IMR-90 (cell line): ENCODE data around the gene ZNF71. TPM values are rescaled to one million over a fixed set of nuclear protein-coding genes. Genes with fewer than 3 reads are reported as not detected.

Experiments used
- ATAC-seq: fragments of 200-7000 bp; cut with Tn5 transposase; 2 replicates; pipeline ENCODE4 v1.9.1; 2020; ENCODE audit warnings: low read depth, mild to moderate bottlenecking, moderate library complexity
- BruUV-seq: library from RNA; stranded (reverse); fragments of 400-500 nt; replicated peaks from 2 replicates; lab custom pipeline; 2021; lab: Mats Ljungman, UMichigan
- CTCF ChIA-PET: fragments of 300-600 bp; formaldehyde crosslinking; extraction: SDS; loops from one replicate; lab custom pipeline; 2021; ENCODE audit warnings: antibody characterized with exemption; lab: Yijun Ruan, JAX
- POLR2A ChIA-PET: fragments of 300-600 bp; sonication (Branson Sonifier 250); formaldehyde crosslinking; loops from one replicate; lab custom pipeline; 2022; ENCODE audit warnings: antibody characterized with exemption; ENCODE audit not compliant: unreplicated experiment; lab: Charles Lee
- DNase-seq: peaks from one replicate; pipeline ENCODE4 v3.0.0; 2013
- H2AFZ ChIP-seq: replicated peaks from 2 replicates; pipeline ENCODE3; 2013; ENCODE audit warnings: low read length, mild to moderate bottlenecking; ENCODE audit not compliant: poor library complexity
- H2AK5ac ChIP-seq: 2 replicates; pipeline ENCODE4 v1.6.1; 2013; ENCODE audit warnings: low read depth, low read length, inconsistent platforms
- H2AK9ac ChIP-seq: replicated peaks from 2 replicates; pipeline ENCODE3; 2013; ENCODE audit warnings: mild to moderate bottlenecking, low read depth, low read length, moderate library complexity; ENCODE audit not compliant: poor library complexity
- H2BK120ac ChIP-seq: 2 replicates; pipeline ENCODE4 v1.6.1; 2013; ENCODE audit warnings: low read depth, low read length, inconsistent platforms
- H2BK15ac ChIP-seq: 3 replicates; pipeline ENCODE4 v1.6.1; 2013; ENCODE audit warnings: low read depth, low read length, inconsistent platforms
- H2BK20ac ChIP-seq: 2 replicates; pipeline ENCODE4 v1.6.1; 2013; ENCODE audit warnings: low read depth, mild to moderate bottlenecking, inconsistent platforms, low read length, moderate library complexity
- H2BK5ac ChIP-seq: 2 replicates; pipeline ENCODE4 v1.6.1; 2013; ENCODE audit warnings: mild to moderate bottlenecking, low read depth, low read length, inconsistent platforms; ENCODE audit not compliant: poor library complexity, severe bottlenecking
- H3K14ac ChIP-seq: replicated peaks from 2 replicates; pipeline ENCODE4 v1.6.1; 2013; ENCODE audit warnings: low read depth, low read length, inconsistent platforms
- H3K18ac ChIP-seq: 2 replicates; pipeline ENCODE4 v1.6.1; 2013; ENCODE audit warnings: low read depth, low read length, control low read depth
- H3K23ac ChIP-seq: 2 replicates; pipeline ENCODE4 v1.6.1; 2013; ENCODE audit warnings: low read depth, low read length, inconsistent platforms
- H3K27ac ChIP-seq: 2 replicates; pipeline ENCODE4 v1.5.1; 2013; ENCODE audit warnings: mild to moderate bottlenecking, control low read depth, low read length; ENCODE audit not compliant: insufficient read depth
- H3K27me3 ChIP-seq: 2 replicates; pipeline ENCODE4 v1.6.1; 2013; ENCODE audit warnings: low read length; ENCODE audit not compliant: control insufficient read depth, insufficient read depth
- H3K36me3 ChIP-seq: 2 replicates; pipeline ENCODE4 v1.6.1; 2013; ENCODE audit warnings: low read length, mixed read lengths; ENCODE audit not compliant: control insufficient read depth, insufficient read depth
- H3K4ac ChIP-seq: 2 replicates; pipeline ENCODE4 v1.6.1; 2013; ENCODE audit warnings: low read depth, low read length, inconsistent platforms
- H3K4me1 ChIP-seq: 2 replicates; pipeline ENCODE4 v1.6.1; 2013; ENCODE audit warnings: low read length, mixed read lengths; ENCODE audit not compliant: control insufficient read depth, insufficient read depth
- H3K4me2 ChIP-seq: 2 replicates; pipeline ENCODE4 v1.6.1; 2013; ENCODE audit warnings: low read depth, mild to moderate bottlenecking, control low read depth, low read length, moderate library complexity
- H3K4me3 ChIP-seq: 2 replicates; pipeline ENCODE4 v1.5.1; 2013; ENCODE audit warnings: low read depth, mild to moderate bottlenecking, control low read depth, low read length, moderate library complexity; ENCODE audit not compliant: insufficient read depth
- H3K56ac ChIP-seq: 2 replicates; pipeline ENCODE4 v1.6.1; 2013; ENCODE audit warnings: low read length, inconsistent platforms; ENCODE audit not compliant: insufficient read depth; ENCODE audit errors: extremely low read depth
- H3K79me1 ChIP-seq, 2 experiments: 2 replicates each; pipeline ENCODE4 v1.6.1; 2013; ENCODE audit warnings: low read length in 2 of 2, inconsistent platforms in 1 of 2, low read depth in 1 of 2
- H3K9ac ChIP-seq: 2 replicates; pipeline ENCODE4 v1.6.1; 2013; ENCODE audit warnings: low read depth, low read length, control low read depth
- H3K9me1 ChIP-seq: 2 replicates; pipeline ENCODE4 v1.6.1; 2013; ENCODE audit warnings: low read length, inconsistent platforms; ENCODE audit not compliant: insufficient read depth
- H3K9me3 ChIP-seq: 2 replicates; pipeline ENCODE4 v1.6.1; 2013; ENCODE audit warnings: low read length; ENCODE audit not compliant: control insufficient read depth, insufficient read depth
- H4K20me1 ChIP-seq: 2 replicates; pipeline ENCODE4 v1.6.1; 2013; ENCODE audit warnings: low read length, inconsistent platforms; ENCODE audit not compliant: insufficient read depth
- H4K5ac ChIP-seq: 2 replicates; pipeline ENCODE4 v1.6.1; 2013; ENCODE audit warnings: mild to moderate bottlenecking, low read depth, low read length, control low read depth
- H4K8ac ChIP-seq, 2 experiments: 2 replicates each; pipeline ENCODE4 v1.6.1; 2013; ENCODE audit warnings: low read depth in 2 of 2, low read length in 2 of 2, control low read depth in 1 of 2, inconsistent platforms in 1 of 2
- H4K91ac ChIP-seq: 2 replicates; pipeline ENCODE4 v1.6.1; 2013; ENCODE audit warnings: low read depth, low read length, inconsistent platforms; ENCODE audit not compliant: insufficient read depth
- CEBPB ChIP-seq: IDR thresholded peaks from 2 replicates; pipeline ENCODE4 v1.6.1; 2012; ENCODE audit warnings: low read depth, low read length, improper control_type of control experiment
- CHD1 ChIP-seq: IDR thresholded peaks from 2 replicates; pipeline ENCODE4 v1.6.1; 2012; ENCODE audit warnings: low read depth, low read length, improper control_type of control experiment
- CTCF ChIP-seq: conservative IDR thresholded peaks from 2 replicates; pipeline ENCODE4 v1.5.1; 2012; ENCODE audit warnings: mild to moderate bottlenecking, low read depth, low read length, improper control_type of control experiment
- FOS ChIP-seq: fragments of 150-350 bp; IDR thresholded peaks from 2 replicates; pipeline ENCODE4 v1.6.1; 2016; ENCODE audit warnings: low read depth, low read length
- MXI1 ChIP-seq: IDR thresholded peaks from 2 replicates; pipeline ENCODE4 v1.6.1; 2012; ENCODE audit warnings: low read depth, mild to moderate bottlenecking, low read length, moderate library complexity, borderline replicate concordance
- RAD21 ChIP-seq: IDR thresholded peaks from 2 replicates; pipeline ENCODE4 v1.6.1; 2012; ENCODE audit warnings: low read length, improper control_type of control experiment
- WGBS, 2 experiments: methylation state at CpG; one replicate each; pipeline versions ENCODE4 v1.1.5 to v1.1.7; 2013; ENCODE audit warnings: missing lambda C conversion rate in 2 of 2; ENCODE audit not compliant: insufficient read length in 1 of 2; ENCODE audit errors: extremely low coverage in 2 of 2; 5-methylcytosine and 5-hydroxymethylcytosine counted together
- dilution Hi-C: fragments of 300-500 bp; cut with HindIII; formaldehyde crosslinking; loops from one replicate; pipeline ENCODE4 v1.14.3; 2018; ENCODE audit warnings: low sequenced_read_pairs; ENCODE audit not compliant: unreplicated experiment
- in situ Hi-C: fragments of 300-500 bp; cut with MboI; formaldehyde crosslinking; loops from 3 replicates; pipeline ENCODE4 v1.14.3; 2019; ENCODE audit warnings: low sequenced_read_pairs, inconsistent platforms, mixed read lengths
- intact Hi-C: fragments of 100-400 bp; cut with micrococcal nuclease; formaldehyde crosslinking; loops from 2 replicates; pipeline ENCODE4 v1.10.0; 2022
- polyA plus RNA-seq, 3 experiments: library from polyadenylated mRNA; depleted of rRNA; stranded (reverse); fragments of >200 nt; gene quantifications; 2 replicates each; pipeline ENCODE4 v1.2.3, GENCODE V29; 2012; ENCODE audit warnings: low replicate concordance in 1 of 3
- total RNA-seq: library from RNA; depleted of rRNA; stranded (reverse); fragments of >200 nt; gene quantifications from 2 replicates; pipeline ENCODE4 v1.2.3, GENCODE V29; 2012

Gene ZNF71
- total and polyA plus RNA-seq, 2 of the 4 experiments (the other 2 are of a cell fraction), result 7.9 to 9.3 TPM

DNA sequence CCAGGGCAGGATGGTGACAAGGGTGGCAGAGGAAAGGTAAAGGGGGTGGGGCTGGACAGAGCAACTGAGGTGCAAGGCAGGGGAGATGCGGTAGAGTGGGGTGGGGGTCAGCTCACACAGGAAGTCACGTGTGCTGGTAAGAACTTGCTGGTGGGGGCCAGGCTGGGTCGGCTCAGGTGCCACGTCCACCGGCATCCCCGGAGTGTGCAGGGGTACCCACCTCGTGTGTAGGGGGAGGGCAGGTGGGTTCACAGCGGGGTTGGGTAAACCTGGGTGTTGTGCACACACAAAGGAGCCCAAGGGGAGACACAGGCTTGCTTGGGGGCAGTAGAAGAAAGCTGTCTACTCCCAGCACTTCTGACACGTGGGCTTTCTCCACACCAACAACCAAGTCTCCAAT, 73.6 kb downstream of the ZNF71 start:
- BruUV-seq, result no TSS peak
- no peak overlapping the region for H3K14ac ChIP-seq
- no peak overlapping the region for H2AK5ac ChIP-seq
- no peak overlapping the region for H2BK15ac ChIP-seq
- no peak overlapping the region for H3K4me2 ChIP-seq
- WGBS, 2 experiments, result no CpG with 5 or more reads among the region's 9 CpGs
- intact Hi-C loops, result no loop called here
- ATAC-seq (no peak), DNase-seq (no peak)
- H3K27ac ChIP-seq, result no peak overlapping the region
- H2AK9ac ChIP-seq, result no peak overlapping the region
- H2BK120ac ChIP-seq, result no peak overlapping the region
- H3K36me3 ChIP-seq, result no peaks in the 10 kb centered on the region
- CTCF ChIA-PET, result no interaction called here
- POLR2A ChIA-PET, result no interaction called here
- no peak overlapping the region for H2BK5ac ChIP-seq
- no peaks in the 10 kb centered on the region for H3K79me1 ChIP-seq
- H2AFZ ChIP-seq, result no peak overlapping the region
- no peak overlapping the region for H3K56ac ChIP-seq
- H3K9ac ChIP-seq, result no peak overlapping the region
- no peak overlapping the region for H2BK20ac ChIP-seq
- H3K4me1 ChIP-seq, result no peaks in the 10 kb centered on the region
- H3K9me3 ChIP-seq, result peaks cover 49% of the 10 kb centered on the region
- H4K20me1 ChIP-seq, result no peaks in the 10 kb centered on the region
- no peak overlapping the region for H3K23ac ChIP-seq
- H3K9me1 ChIP-seq, result no peaks in the 10 kb centered on the region
- in situ Hi-C loops, result no loop called here
- no peak overlapping the region for H4K91ac ChIP-seq
- H3K18ac ChIP-seq, result no peak overlapping the region
- H3K4ac ChIP-seq, result no peak overlapping the region
- dilution Hi-C loops, result no loop called here
- no peak for TF ChIP-seq CEBPB
- no peak for TF ChIP-seq RAD21
- TF ChIP-seq CHD1, result no peak
- TF ChIP-seq FOS, result no peak
- no peak for TF ChIP-seq CTCF
- no peak for TF ChIP-seq MXI1
- no peak overlapping the region for H4K5ac ChIP-seq
- no peaks in the 10 kb centered on the region for H3K27me3 ChIP-seq
- no peak overlapping the region for H3K4me3 ChIP-seq
- H4K8ac ChIP-seq, result no peak overlapping the region
